ENCODE measurements around the gene IMMP2L.

GRCh38 chr7:111091593-111092358, 470.5 kb downstream of the IMMP2L start:
- no peak for TF ChIP-seq CTCF (IDR thresholded peaks at IDR 0.05)
- no peak for TF ChIP-seq POLR2A (IDR thresholded peaks at IDR 0.05)

All from right lobe of liver (tissue), 4 donors.